Activated effector memory CD4-positive, alpha-beta T cell treated with Interleukin-2 at 50 U/mL for 16 hours (primary cell): ENCODE results near the gene TOPORS.
A peak's percentile ranks its signal among the peaks of the same experiment; 100 is the strongest.
"Not testable (repeated sequence)": the region's sequence is repeated elsewhere in the genome, so short reads cannot be mapped to it uniquely, and the experiment has no call there.

Experiments used
- DNase-seq: peaks from one replicate; pipeline ENCODE4 v3.0.0-alpha.2; 2020

TOPORS gene

GRCh38 chr9:32552172-32552872 is at the start of gene TOPORS, which contains the start of gene SMIM27:
Gene TOPORS, minus strand, starts transcription at chr9:32552586. Its CDS starts 150 bp downstream, at chr9:32552436.
Gene SMIM27, plus strand, starts transcription at chr9:32552327. Its CDS starts 108 bp downstream, at chr9:32552435.
- DNase-seq, result peak; percentile 83

GRCh38 chr9:32599021-32599420 is 46.6 kb upstream of the TOPORS start:
- DNase-seq, result not testable (repeated sequence)

- no peak for DNase-seq
These were observed 44.5 kb upstream of the TOPORS start for GRCh38 chr9:32596936-32597335.

- DNase-seq, result no peak
These were observed 43.9 kb upstream of the TOPORS start for GRCh38 chr9:32596096-32596865.

GRCh38 chr9:32590898-32591297 is 38.5 kb upstream of the TOPORS start:
- DNase-seq, result no peak

- no peak for DNase-seq
These were observed 38.1 kb upstream of the TOPORS start for GRCh38 chr9:32590476-32590875.

- DNase-seq, result no peak
These were observed 36.8 kb upstream of the TOPORS start for GRCh38 chr9:32589083-32589723.

GRCh38 chr9:32587901-32588300 is 35.5 kb upstream of the TOPORS start:
- DNase-seq, result no peak

- no peak for DNase-seq
These were observed 32.4 kb upstream of the TOPORS start for GRCh38 chr9:32584784-32585183.

- no peak for DNase-seq
These were observed 29.2 kb upstream of the TOPORS start for GRCh38 chr9:32581512-32582143.

- no peak for DNase-seq
These were observed 28.4 kb upstream of the TOPORS start for GRCh38 chr9:32580631-32581300.

GRCh38 chr9:32579706-32580331 is 27.4 kb upstream of the TOPORS start:
- peak; percentile 64 for DNase-seq

GRCh38 chr9:32578976-32579375 is 26.6 kb upstream of the TOPORS start:
- DNase-seq, result no peak

- no peak for DNase-seq
These were observed 24.9 kb upstream of the TOPORS start for GRCh38 chr9:32577316-32577715.

- no peak for DNase-seq
These were observed 22.5 kb upstream of the TOPORS start for GRCh38 chr9:32574858-32575257.

GRCh38 chr9:32573821-32574220 is 21.4 kb upstream of the TOPORS start:
- DNase-seq, result no peak

- peak; percentile 91 for DNase-seq
These were observed 20.6 kb upstream of the TOPORS start, which contains the start of gene NDUFB6 for GRCh38 chr9:32572900-32573523. Gene NDUFB6, minus strand, starts transcription at chr9:32573159. Its CDS starts 99 bp downstream, at chr9:32573060.

GRCh38 chr9:32571969-32572899 is 19.8 kb upstream of the TOPORS start:
- peak; percentile 55 for DNase-seq

GRCh38 chr9:32570262-32570661 is 17.9 kb upstream of the TOPORS start:
- DNase-seq, result no peak

GRCh38 chr9:32566770-32567169 is 14.4 kb upstream of the TOPORS start:
- DNase-seq, result no peak
